Measurements from ENCODE around the gene TRPV6. TPM values are rescaled to one million over a fixed set of nuclear protein-coding genes. Genes with fewer than 3 reads are reported as not detected.

Gene TRPV6
- total RNA-seq, 1 donor from 2014 or later = not detected

GRCh38 chr7:142919656-142920055 lies 34.1 kb upstream of the TRPV6 start:
- no peaks in the 10 kb centered on the region for H3K4me1 Mint-ChIP-seq (ENCODE audit: unreplicated experiment)
- no peak overlapping the region for H3K27ac Mint-ChIP-seq (ENCODE audit: unreplicated experiment)
- H3K36me3 Mint-ChIP-seq (ENCODE audit: unreplicated experiment) = no peaks in the 10 kb centered on the region
- H3K27me3 Mint-ChIP-seq (ENCODE audit: unreplicated experiment) = peaks cover 7% of the 10 kb centered on the region
- DNase-seq (ENCODE audit: extremely low spot score, unreplicated experiment) = no peak
- H3K9me3 Mint-ChIP-seq (ENCODE audit: unreplicated experiment) = no peaks in the 10 kb centered on the region
- H3K4me3 Mint-ChIP-seq (ENCODE audit: unreplicated experiment) = no peak overlapping the region
- TF ChIP-seq CTCF (IDR thresholded peaks at IDR 0.05) = no peak

- Mint-ChIP-seq H3K36me3 (ENCODE audit: unreplicated experiment) (no peaks in the 10 kb centered on the region), H3K9me3 (ENCODE audit: unreplicated experiment) (no peaks in the 10 kb centered on the region), H3K4me3 (ENCODE audit: unreplicated experiment) (no peak overlapping the region), H3K27ac (ENCODE audit: unreplicated experiment) (no peak overlapping the region), H3K27me3 (ENCODE audit: unreplicated experiment) (peaks cover 7% of the 10 kb centered on the region), H3K4me1 (ENCODE audit: unreplicated experiment) (no peaks in the 10 kb centered on the region)
- DNase-seq (ENCODE audit: extremely low spot score, unreplicated experiment) = no peak
- TF ChIP-seq CTCF (IDR thresholded peaks at IDR 0.05) = no peak
Measured at GRCh38 chr7:142918901-142919300, 33.4 kb upstream of the TRPV6 start.

- H3K9me3 Mint-ChIP-seq (ENCODE audit: unreplicated experiment) = no peaks in the 10 kb centered on the region
- no peak for DNase-seq (ENCODE audit: extremely low spot score, unreplicated experiment)
- H3K4me1 Mint-ChIP-seq (ENCODE audit: unreplicated experiment) = no peaks in the 10 kb centered on the region
- H3K27ac Mint-ChIP-seq (ENCODE audit: unreplicated experiment) = no peak overlapping the region
- no peak overlapping the region for H3K4me3 Mint-ChIP-seq (ENCODE audit: unreplicated experiment)
- TF ChIP-seq CTCF (IDR thresholded peaks at IDR 0.05) = no peak
- H3K36me3 Mint-ChIP-seq (ENCODE audit: unreplicated experiment) = no peaks in the 10 kb centered on the region
- H3K27me3 Mint-ChIP-seq (ENCODE audit: unreplicated experiment) = peaks cover 7% of the 10 kb centered on the region
Measured at GRCh38 chr7:142917447-142917846, 31.9 kb upstream of the TRPV6 start.

- DNase-seq (ENCODE audit: extremely low spot score, unreplicated experiment) = no peak
- Mint-ChIP-seq H3K27ac (ENCODE audit: unreplicated experiment) (no peak overlapping the region), H3K4me3 (ENCODE audit: unreplicated experiment) (no peak overlapping the region), H3K36me3 (ENCODE audit: unreplicated experiment) (no peaks in the 10 kb centered on the region), H3K9me3 (ENCODE audit: unreplicated experiment) (no peaks in the 10 kb centered on the region), H3K4me1 (ENCODE audit: unreplicated experiment) (no peaks in the 10 kb centered on the region), H3K27me3 (ENCODE audit: unreplicated experiment) (peaks cover 7% of the 10 kb centered on the region)
- no peak for TF ChIP-seq CTCF (IDR thresholded peaks at IDR 0.05)
Measured at GRCh38 chr7:142916508-142916907, 31.0 kb upstream of the TRPV6 start.

- H3K27me3 Mint-ChIP-seq (ENCODE audit: unreplicated experiment) = peaks cover 7% of the 10 kb centered on the region
- no peaks in the 10 kb centered on the region for H3K9me3 Mint-ChIP-seq (ENCODE audit: unreplicated experiment)
Measured at GRCh38 chr7:142915315-142915714, 29.8 kb upstream of the TRPV6 start.

More at GRCh38 chr7:142915315-142915714, 29.8 kb upstream of the TRPV6 start:
- Mint-ChIP-seq H3K27ac (ENCODE audit: unreplicated experiment) (no peak overlapping the region), H3K36me3 (ENCODE audit: unreplicated experiment) (no peaks in the 10 kb centered on the region), H3K4me1 (ENCODE audit: unreplicated experiment) (no peaks in the 10 kb centered on the region), H3K4me3 (ENCODE audit: unreplicated experiment) (no peak overlapping the region)
- TF ChIP-seq CTCF (IDR thresholded peaks at IDR 0.05) = no peak
- no peak for DNase-seq (ENCODE audit: extremely low spot score, unreplicated experiment)

All from osteocyte (in vitro differentiated cells).